ENCODE measurements around the gene SART3. TPM values are rescaled to one million over a fixed set of nuclear protein-coding genes. Genes with fewer than 3 reads are reported as not detected.

Gene SART3
- total RNA-seq, 4 donors from 2014 or later = 28.7 to 71.8 (median 53.2) TPM

GRCh38 chr12:108538146-108538545, 22.8 kb downstream of the SART3 start:
- Histone ChIP-seq H3K4me3 (no peak overlapping the region), H3K4me1 (no peaks in the 10 kb centered on the region), H3K27me3 (no peaks in the 10 kb centered on the region), H3K9me3 (no peaks in the 10 kb centered on the region), H3K27ac (no peak overlapping the region), H3K36me3 (peaks cover 18 to 77% of the 10 kb centered on the region in 2 donors)
- WGBS, 2 donors (ENCODE audit: low coverage in 1 of 2) = 71 to 83% methylated on average over 6 of the region's 6 CpGs
- TF ChIP-seq EP300 (IDR thresholded peaks at IDR 0.05) (no peak), CTCF (IDR thresholded peaks at IDR 0.05) (no peak), POLR2AphosphoS5 (IDR thresholded peaks at IDR 0.05) (no peak), POLR2A (IDR thresholded peaks at IDR 0.05) (no peak)
- ATAC-seq = no peak

GRCh38 chr12:108531929-108532848, 28.8 kb downstream of the SART3 start:
- Histone ChIP-seq H3K27me3 (no peaks in the 10 kb centered on the region), H3K27ac (no peak overlapping the region), H3K36me3 (peaks cover 16 to 100% of the 10 kb centered on the region in 2 donors), H3K4me1 (no peaks in the 10 kb centered on the region), H3K9me3 (no peaks in the 10 kb centered on the region), H3K4me3 (no peak overlapping the region)
- 87 to 88% methylated on average over 4 to 7 of the region's 15 CpGs for WGBS, 2 donors (ENCODE audit: low coverage in 1 of 2)
- no peak for ATAC-seq
- TF ChIP-seq POLR2A (IDR thresholded peaks at IDR 0.05) (no peak), POLR2AphosphoS5 (IDR thresholded peaks at IDR 0.05) (no peak), CTCF (IDR thresholded peaks at IDR 0.05) (no peak), EP300 (IDR thresholded peaks at IDR 0.05) (no peak)

- Histone ChIP-seq H3K36me3 (peaks cover 2 to 100% of the 10 kb centered on the region in 2 donors), H3K4me1 (no peaks in the 10 kb centered on the region), H3K27ac (no peak overlapping the region), H3K27me3 (no peaks in the 10 kb centered on the region), H3K4me3 (no peak overlapping the region), H3K9me3 (no peaks in the 10 kb centered on the region)
- 89 to 100% methylated on average over 1 to 9 of the region's 9 CpGs for WGBS, 2 donors (ENCODE audit: low coverage in 1 of 2)
- TF ChIP-seq CTCF (IDR thresholded peaks at IDR 0.05) (no peak), POLR2A (IDR thresholded peaks at IDR 0.05) (no peak), POLR2AphosphoS5 (IDR thresholded peaks at IDR 0.05) (no peak), EP300 (IDR thresholded peaks at IDR 0.05) (no peak)
- ATAC-seq = no peak
Observed at GRCh38 chr12:108530161-108530560, 30.8 kb downstream of the SART3 start.

GRCh38 chr12:108527166-108527496, 33.8 kb downstream of the SART3 start:
- Histone ChIP-seq H3K4me3 (no peak overlapping the region), H3K4me1 (no peaks in the 10 kb centered on the region), H3K27me3 (no peaks in the 10 kb centered on the region), H3K36me3 (peaks cover 0 to 100% of the 10 kb centered on the region in 2 donors), H3K27ac (no peak overlapping the region), H3K9me3 (no peaks in the 10 kb centered on the region)
- no peak for TF ChIP-seq POLR2AphosphoS5 (IDR thresholded peaks at IDR 0.05)
- TF ChIP-seq EP300 (IDR thresholded peaks at IDR 0.05) = no peak
- no peak for TF ChIP-seq CTCF (IDR thresholded peaks at IDR 0.05)
- no peak for TF ChIP-seq POLR2A (IDR thresholded peaks at IDR 0.05)
- WGBS, 2 donors (ENCODE audit: low coverage in 1 of 2) = 81% methylated on average over 3 of the region's 6 CpGs; no CpG with 5 or more reads in 1 of the 2 donors
- no peak for ATAC-seq

Measured in gastroesophageal sphincter (tissue), 4 donors.